Measurements from ENCODE around the gene TMEM125.

TMEM125 gene

GRCh38 chr1:43274804-43275180, 5.0 kb downstream of the TMEM125 start:
- no peak for DNase-seq (ENCODE audit: low spot score)

- no peak for DNase-seq (ENCODE audit: low spot score)
Measured at GRCh38 chr1:43275826-43276620, 6.2 kb downstream of the TMEM125 start.

- no peak for DNase-seq (ENCODE audit: low spot score)
Measured at GRCh38 chr1:43276673-43277072, 6.9 kb downstream of the TMEM125 start.

GRCh38 chr1:43277116-43277876, 7.5 kb downstream of the TMEM125 start:
- DNase-seq (ENCODE audit: low spot score), result no peak

- no peak for DNase-seq (ENCODE audit: low spot score)
Measured at GRCh38 chr1:43279161-43279560, 9.4 kb downstream of the TMEM125 start.

- DNase-seq (ENCODE audit: low spot score), result no peak
Measured at GRCh38 chr1:43279666-43280065, 9.9 kb downstream of the TMEM125 start.

GRCh38 chr1:43280692-43281091, 10.9 kb downstream of the TMEM125 start:
- no peak for DNase-seq (ENCODE audit: low spot score)

GRCh38 chr1:43282220-43283195, 12.7 kb downstream of the TMEM125 start:
- no peak for DNase-seq (ENCODE audit: low spot score)

- DNase-seq (ENCODE audit: low spot score), result no peak
Measured at GRCh38 chr1:43284065-43284464, 14.3 kb downstream of the TMEM125 start.

GRCh38 chr1:43284546-43285110, 14.8 kb downstream of the TMEM125 start:
- DNase-seq (ENCODE audit: low spot score), result no peak

- DNase-seq (ENCODE audit: low spot score), result no peak
Measured at GRCh38 chr1:43285269-43285990, 15.6 kb downstream of the TMEM125 start, which contains the start of gene C1orf210. Gene C1orf210, minus strand, starts transcription at chr1:43285581. Its CDS starts 2,311 bp downstream, at chr1:43283270.

- DNase-seq (ENCODE audit: low spot score), result no peak
Measured at GRCh38 chr1:43286115-43286514, 16.3 kb downstream of the TMEM125 start.

- no peak for DNase-seq (ENCODE audit: low spot score)
Measured at GRCh38 chr1:43286533-43286932, 16.8 kb downstream of the TMEM125 start.

- no peak for DNase-seq (ENCODE audit: low spot score)
Measured at GRCh38 chr1:43288058-43288784, 18.4 kb downstream of the TMEM125 start.

- DNase-seq (ENCODE audit: low spot score), result no peak
Measured at GRCh38 chr1:43288785-43289706, 19.3 kb downstream of the TMEM125 start.

GRCh38 chr1:43292216-43292615, 22.4 kb downstream of the TMEM125 start:
- DNase-seq (ENCODE audit: low spot score), result no peak

GRCh38 chr1:43292679-43293078, 22.9 kb downstream of the TMEM125 start:
- DNase-seq (ENCODE audit: low spot score), result no peak

- no peak for DNase-seq (ENCODE audit: low spot score)
Measured at GRCh38 chr1:43293176-43293575, 23.4 kb downstream of the TMEM125 start.
